Liver (tissue), 9 donors: Measurements from ENCODE around the gene RNASE7. TPM values are rescaled to one million over a fixed set of nuclear protein-coding genes. Genes with fewer than 3 reads are reported as not detected.

ENCODE experiments used
- DNase-seq: peaks from one replicate; pipeline ENCODE4 v3.0.0-alpha.2; 2017; ENCODE audit warnings: low spot score
- H3K27ac ChIP-seq, 2 donors: one replicate each; pipeline ENCODE4 v1.7.0; 2013; ENCODE audit warnings: inconsistent platforms in 2 of 2, low read length in 2 of 2, control low read depth in 1 of 2, low read depth in 1 of 2, mild to moderate bottlenecking in 1 of 2
- H3K27me3 ChIP-seq, 4 donors: one replicate each; pipeline versions ENCODE4 v1.6.1 to v1.7.0; 2013; ENCODE audit warnings: low read length in 3 of 4, inconsistent platforms in 1 of 4, mild to moderate bottlenecking in 1 of 4, moderate library complexity in 1 of 4; ENCODE audit not compliant: control insufficient read depth in 4 of 4, insufficient read depth in 4 of 4
- H3K36me3 ChIP-seq, 4 donors: one replicate each; pipeline versions ENCODE4 v1.6.1 to v1.7.0; 2013; ENCODE audit warnings: low read length in 3 of 4, mild to moderate bottlenecking in 3 of 4, low read depth in 1 of 4, moderate library complexity in 1 of 4; ENCODE audit not compliant: control insufficient read depth in 4 of 4, insufficient read depth in 3 of 4
- H3K4me1 ChIP-seq, 4 donors: one replicate each; pipeline versions ENCODE4 v1.6.1 to v1.7.0; 2013; ENCODE audit warnings: low read length in 3 of 4, mild to moderate bottlenecking in 3 of 4, moderate library complexity in 1 of 4; ENCODE audit not compliant: control insufficient read depth in 4 of 4, insufficient read depth in 4 of 4
- H3K4me3 ChIP-seq, 3 donors: one replicate each; pipeline versions ENCODE4 v1.6.1 to v1.7.0; 2013; ENCODE audit warnings: low read length in 3 of 3, control low read depth in 1 of 3, low read depth in 1 of 3, mild to moderate bottlenecking in 1 of 3
- H3K9ac ChIP-seq, 2 donors: one replicate each; pipeline ENCODE4 v1.7.0; 2013; ENCODE audit warnings: low read length in 2 of 2, mild to moderate bottlenecking in 2 of 2, moderate library complexity in 2 of 2, control low read depth in 1 of 2, low read depth in 1 of 2
- H3K9me3 ChIP-seq, 4 donors: one replicate each; pipeline versions ENCODE4 v1.6.1 to v1.7.0; 2013; ENCODE audit warnings: low read length in 3 of 4; ENCODE audit not compliant: control insufficient read depth in 4 of 4
- EGR1 ChIP-seq, 2 donors: IDR thresholded peaks; 2 replicates each; pipeline ENCODE4 v1.6.1; 2016 to 2018; ENCODE audit warnings: antibody characterized with exemption in 2 of 2, low read depth in 2 of 2
- FOXA1 ChIP-seq: IDR thresholded peaks from 2 replicates; pipeline ENCODE4 v1.6.1; 2016; ENCODE audit warnings: antibody characterized with exemption
- FOXA2 ChIP-seq: IDR thresholded peaks from 2 replicates; pipeline ENCODE4 v1.6.1; 2016; ENCODE audit warnings: antibody characterized with exemption
- GABPA ChIP-seq, 2 donors: IDR thresholded peaks in 1 of 2; conservative IDR thresholded peaks in 1 of 2; 2 replicates each; pipeline ENCODE4 v1.6.1; 2016; ENCODE audit warnings: antibody characterized with exemption in 2 of 2, mild to moderate bottlenecking in 1 of 2, moderate library complexity in 1 of 2
- HNF4A ChIP-seq, 2 donors: conservative IDR thresholded peaks; 2 replicates each; pipeline ENCODE4 v1.6.1; 2016; ENCODE audit warnings: antibody characterized with exemption in 2 of 2, mild to moderate bottlenecking in 2 of 2
- HNF4G ChIP-seq: IDR thresholded peaks from 2 replicates; pipeline ENCODE4 v1.6.1; 2016; ENCODE audit warnings: antibody characterized with exemption
- JUND ChIP-seq, 2 donors: IDR thresholded peaks; 2 replicates each; pipeline ENCODE4 v1.6.1; 2016; ENCODE audit warnings: antibody characterized with exemption in 2 of 2
- NR2F2 ChIP-seq: IDR thresholded peaks from 2 replicates; pipeline ENCODE4 v1.6.1; 2016; ENCODE audit warnings: antibody characterized with exemption
- RAD21 ChIP-seq, 2 donors: IDR thresholded peaks; 2 replicates each; pipeline ENCODE4 v1.6.1; 2016; ENCODE audit warnings: antibody characterized with exemption in 2 of 2, mild to moderate bottlenecking in 2 of 2
- RXRA ChIP-seq, 2 donors: IDR thresholded peaks; 2 replicates each; pipeline ENCODE4 v1.6.1; 2017 to 2018; ENCODE audit warnings: antibody characterized with exemption in 2 of 2, mild to moderate bottlenecking in 1 of 2
- SP1 ChIP-seq: IDR thresholded peaks from 2 replicates; pipeline ENCODE4 v1.6.1; 2018; ENCODE audit warnings: antibody characterized with exemption, mild to moderate bottlenecking
- TAF1 ChIP-seq: conservative IDR thresholded peaks from 2 replicates; pipeline ENCODE4 v1.6.1; 2016; ENCODE audit warnings: antibody characterized with exemption, mild to moderate bottlenecking
- YY1 ChIP-seq: IDR thresholded peaks from 2 replicates; pipeline ENCODE4 v1.6.1; 2016; ENCODE audit warnings: antibody characterized with exemption, mild to moderate bottlenecking
- WGBS: extraction: QIAGEN DNeasy Blood & Tissue Kit; methylation state at CpG from one replicate; pipeline ENCODE4 v1.1.7; 2013; 5-methylcytosine and 5-hydroxymethylcytosine counted together
- polyA plus RNA-seq, 2 donors: library from polyadenylated mRNA; stranded (reverse) in 1 of 2; unstranded in 1 of 2; fragments of 200-250 nt in 1 of 2; fragments of >200 nt in 1 of 2; fragmentation: Nextera tagmentation in 1 of 2; extraction: Ambion mirVana in 1 of 2; gene quantifications; one replicate each; pipeline versions ENCODE4 v1.2.1 to v1.2.3, GENCODE V29; 2013 to 2015
- total RNA-seq, 2 donors: library from RNA; depleted of rRNA; stranded (reverse); fragments of >200 nt; gene quantifications; one replicate each; pipeline ENCODE4 v1.2.3, GENCODE V29; 2014
- TF ChIP-seq, protein P1 (sequence below): IDR thresholded peaks from 2 replicates; pipeline ENCODE4 v1.6.1; 2016; ENCODE audit warnings: antibody characterized with exemption
- TF ChIP-seq, protein P2 (sequence below): IDR thresholded peaks from 2 replicates; pipeline ENCODE4 v1.6.1; 2016; ENCODE audit warnings: antibody characterized with exemption, mild to moderate bottlenecking
- TF ChIP-seq, protein P3 (sequence below): IDR thresholded peaks from 2 replicates; pipeline ENCODE4 v1.6.1; 2016; ENCODE audit warnings: antibody characterized with exemption
- TF ChIP-seq, protein P4 (sequence below): IDR thresholded peaks from 2 replicates; pipeline ENCODE4 v1.6.1; 2016; ENCODE audit warnings: antibody characterized with exemption
- TF ChIP-seq, protein P5 (sequence below): fragments of 150-350 bp; IDR thresholded peaks from 2 replicates; pipeline ENCODE4 v1.5.1; 2017; ENCODE audit warnings: improper control_type of control experiment, low read depth, low read length; ENCODE audit not compliant: missing input control
- donor health status: healthy.
- donor health status: healthy.
- donor health status: healthy.
- donor health status: healthy.
- donor health status: healthy.

RNASE7 gene, protein sequence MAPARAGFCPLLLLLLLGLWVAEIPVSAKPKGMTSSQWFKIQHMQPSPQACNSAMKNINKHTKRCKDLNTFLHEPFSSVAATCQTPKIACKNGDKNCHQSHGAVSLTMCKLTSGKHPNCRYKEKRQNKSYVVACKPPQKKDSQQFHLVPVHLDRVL
- total RNA-seq (under 1 TPM in 1 of 2 donors, not detected in 1; 0.33 TPM), polyA plus RNA-seq (under 1 TPM; 0.11 to 0.12 TPM)

DNA sequence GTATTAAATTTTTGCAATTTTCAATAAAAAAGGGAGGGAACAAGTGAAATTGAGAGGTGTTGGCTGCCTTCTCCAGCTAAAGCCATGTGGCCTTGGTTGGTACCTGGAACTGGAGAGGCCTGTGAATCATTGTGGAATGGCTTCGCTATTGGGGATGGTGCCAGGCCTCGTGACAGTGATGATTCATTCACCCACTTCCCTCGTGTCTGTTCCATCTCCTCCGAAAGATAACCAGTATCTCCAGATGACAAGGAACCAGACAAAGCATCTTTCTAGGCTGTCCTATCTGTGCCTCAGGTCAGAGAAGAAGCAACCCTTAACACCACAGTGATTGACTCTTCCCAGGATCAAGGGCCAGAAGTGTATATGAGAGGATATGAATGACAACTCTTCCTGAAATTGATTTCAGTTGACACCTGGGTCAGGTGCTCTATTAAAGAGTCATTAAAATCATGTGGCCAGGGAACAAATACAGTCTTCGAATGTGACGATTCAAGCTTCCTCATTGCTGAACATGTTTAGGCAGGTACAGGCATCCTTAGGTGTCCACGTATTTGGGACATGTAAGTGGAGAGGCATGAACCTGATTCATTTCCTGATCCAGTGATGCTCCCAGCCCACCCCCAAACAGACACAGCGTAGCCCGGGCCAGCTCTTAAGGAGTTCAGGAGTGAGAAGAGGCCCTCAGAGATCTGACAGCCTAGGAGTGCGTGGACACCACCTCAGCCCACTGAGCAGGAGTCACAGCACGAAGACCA lies at the start of gene RNASE7:
RNASE7 (plus strand) TSS at position 687 of the 758 bp plus-strand sequence. CDS start 631 bp downstream, outside the sequence.
- Histone ChIP-seq H3K27me3 (no peaks in the 10 kb centered on the region), H3K9ac (no peak within 1 kb of the TSS), H3K9me3 (no peaks in the 10 kb centered on the region), H3K36me3 (no peaks in the 10 kb centered on the region), H3K4me1 (peaks cover 20 to 82% (median 58%) of the 10 kb centered on the region in 4 donors), H3K4me3 (no peak within 1 kb of the TSS), H3K27ac (peak within 1 kb of the TSS; percentile 84 to 86)
- no peak for DNase-seq
- peak; percentile 57 to 63 for TF ChIP-seq JUND (IDR thresholded peaks at IDR 0.05)
- TF ChIP-seq, protein P1, sequence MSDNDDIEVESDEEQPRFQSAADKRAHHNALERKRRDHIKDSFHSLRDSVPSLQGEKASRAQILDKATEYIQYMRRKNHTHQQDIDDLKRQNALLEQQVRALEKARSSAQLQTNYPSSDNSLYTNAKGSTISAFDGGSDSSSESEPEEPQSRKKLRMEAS = no peak
- TF ChIP-seq FOXA1 = no peak
- TF ChIP-seq RXRA (IDR thresholded peaks at IDR 0.05) = peak in 1 of 2 donors; percentile 28
- TF ChIP-seq YY1 = peak; percentile 25
- 65% methylated on average over 11 of the region's 11 CpGs for WGBS

DNA sequence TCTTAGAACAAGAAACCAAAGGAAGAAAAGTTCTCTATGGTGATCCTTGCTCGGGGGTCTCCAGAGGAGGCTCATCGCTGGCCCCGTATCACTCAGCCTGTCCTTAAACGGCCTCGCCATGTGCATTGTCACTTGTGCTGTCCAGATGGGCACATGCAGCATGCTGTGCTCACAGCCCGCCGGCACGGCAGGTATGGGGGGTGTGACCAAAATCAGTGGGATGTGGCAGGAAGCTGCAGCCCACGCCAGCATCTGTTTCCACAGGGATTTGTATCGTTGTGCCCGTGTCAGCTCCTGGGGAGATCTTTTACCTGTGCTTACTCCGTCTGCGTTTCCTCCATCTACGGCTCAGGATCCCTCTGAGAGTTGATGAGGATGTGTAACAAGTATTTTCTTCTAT lies 45.6 kb upstream of the RNASE7 start:
- H3K9ac ChIP-seq = no peak overlapping the region
- peaks cover 14 to 54% (median 48%) of the 10 kb centered on the region in 4 donors for H3K36me3 ChIP-seq
- no peak overlapping the region for H3K27ac ChIP-seq
- no peak overlapping the region for H3K4me3 ChIP-seq
- DNase-seq = no peak
- TF ChIP-seq RXRA (IDR thresholded peaks at IDR 0.05) = no peak
- TF ChIP-seq, protein P2, sequence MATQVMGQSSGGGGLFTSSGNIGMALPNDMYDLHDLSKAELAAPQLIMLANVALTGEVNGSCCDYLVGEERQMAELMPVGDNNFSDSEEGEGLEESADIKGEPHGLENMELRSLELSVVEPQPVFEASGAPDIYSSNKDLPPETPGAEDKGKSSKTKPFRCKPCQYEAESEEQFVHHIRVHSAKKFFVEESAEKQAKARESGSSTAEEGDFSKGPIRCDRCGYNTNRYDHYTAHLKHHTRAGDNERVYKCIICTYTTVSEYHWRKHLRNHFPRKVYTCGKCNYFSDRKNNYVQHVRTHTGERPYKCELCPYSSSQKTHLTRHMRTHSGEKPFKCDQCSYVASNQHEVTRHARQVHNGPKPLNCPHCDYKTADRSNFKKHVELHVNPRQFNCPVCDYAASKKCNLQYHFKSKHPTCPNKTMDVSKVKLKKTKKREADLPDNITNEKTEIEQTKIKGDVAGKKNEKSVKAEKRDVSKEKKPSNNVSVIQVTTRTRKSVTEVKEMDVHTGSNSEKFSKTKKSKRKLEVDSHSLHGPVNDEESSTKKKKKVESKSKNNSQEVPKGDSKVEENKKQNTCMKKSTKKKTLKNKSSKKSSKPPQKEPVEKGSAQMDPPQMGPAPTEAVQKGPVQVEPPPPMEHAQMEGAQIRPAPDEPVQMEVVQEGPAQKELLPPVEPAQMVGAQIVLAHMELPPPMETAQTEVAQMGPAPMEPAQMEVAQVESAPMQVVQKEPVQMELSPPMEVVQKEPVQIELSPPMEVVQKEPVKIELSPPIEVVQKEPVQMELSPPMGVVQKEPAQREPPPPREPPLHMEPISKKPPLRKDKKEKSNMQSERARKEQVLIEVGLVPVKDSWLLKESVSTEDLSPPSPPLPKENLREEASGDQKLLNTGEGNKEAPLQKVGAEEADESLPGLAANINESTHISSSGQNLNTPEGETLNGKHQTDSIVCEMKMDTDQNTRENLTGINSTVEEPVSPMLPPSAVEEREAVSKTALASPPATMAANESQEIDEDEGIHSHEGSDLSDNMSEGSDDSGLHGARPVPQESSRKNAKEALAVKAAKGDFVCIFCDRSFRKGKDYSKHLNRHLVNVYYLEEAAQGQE = no peak
- TF ChIP-seq FOXA1 = no peak
- no peak for TF ChIP-seq GABPA (IDR thresholded peaks at IDR 0.05 in 1 of 2, conservative IDR thresholded peaks at IDR 0.05 in 1 of 2)
- no peak for TF ChIP-seq HNF4A (conservative IDR thresholded peaks at IDR 0.05)
- TF ChIP-seq, protein P3, sequence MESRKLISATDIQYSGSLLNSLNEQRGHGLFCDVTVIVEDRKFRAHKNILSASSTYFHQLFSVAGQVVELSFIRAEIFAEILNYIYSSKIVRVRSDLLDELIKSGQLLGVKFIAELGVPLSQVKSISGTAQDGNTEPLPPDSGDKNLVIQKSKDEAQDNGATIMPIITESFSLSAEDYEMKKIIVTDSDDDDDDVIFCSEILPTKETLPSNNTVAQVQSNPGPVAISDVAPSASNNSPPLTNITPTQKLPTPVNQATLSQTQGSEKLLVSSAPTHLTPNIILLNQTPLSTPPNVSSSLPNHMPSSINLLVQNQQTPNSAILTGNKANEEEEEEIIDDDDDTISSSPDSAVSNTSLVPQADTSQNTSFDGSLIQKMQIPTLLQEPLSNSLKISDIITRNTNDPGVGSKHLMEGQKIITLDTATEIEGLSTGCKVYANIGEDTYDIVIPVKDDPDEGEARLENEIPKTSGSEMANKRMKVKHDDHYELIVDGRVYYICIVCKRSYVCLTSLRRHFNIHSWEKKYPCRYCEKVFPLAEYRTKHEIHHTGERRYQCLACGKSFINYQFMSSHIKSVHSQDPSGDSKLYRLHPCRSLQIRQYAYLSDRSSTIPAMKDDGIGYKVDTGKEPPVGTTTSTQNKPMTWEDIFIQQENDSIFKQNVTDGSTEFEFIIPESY = no peak
- TF ChIP-seq, protein P4, sequence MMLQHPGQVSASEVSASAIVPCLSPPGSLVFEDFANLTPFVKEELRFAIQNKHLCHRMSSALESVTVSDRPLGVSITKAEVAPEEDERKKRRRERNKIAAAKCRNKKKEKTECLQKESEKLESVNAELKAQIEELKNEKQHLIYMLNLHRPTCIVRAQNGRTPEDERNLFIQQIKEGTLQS = no peak
- TF ChIP-seq TAF1 = no peak
- TF ChIP-seq EGR1 (IDR thresholded peaks at IDR 0.05; ENCODE audit: low read depth in 2 of 2) = no peak
- no peak for TF ChIP-seq NR2F2
- no peak for TF ChIP-seq HNF4G
- TF ChIP-seq, protein P5, sequence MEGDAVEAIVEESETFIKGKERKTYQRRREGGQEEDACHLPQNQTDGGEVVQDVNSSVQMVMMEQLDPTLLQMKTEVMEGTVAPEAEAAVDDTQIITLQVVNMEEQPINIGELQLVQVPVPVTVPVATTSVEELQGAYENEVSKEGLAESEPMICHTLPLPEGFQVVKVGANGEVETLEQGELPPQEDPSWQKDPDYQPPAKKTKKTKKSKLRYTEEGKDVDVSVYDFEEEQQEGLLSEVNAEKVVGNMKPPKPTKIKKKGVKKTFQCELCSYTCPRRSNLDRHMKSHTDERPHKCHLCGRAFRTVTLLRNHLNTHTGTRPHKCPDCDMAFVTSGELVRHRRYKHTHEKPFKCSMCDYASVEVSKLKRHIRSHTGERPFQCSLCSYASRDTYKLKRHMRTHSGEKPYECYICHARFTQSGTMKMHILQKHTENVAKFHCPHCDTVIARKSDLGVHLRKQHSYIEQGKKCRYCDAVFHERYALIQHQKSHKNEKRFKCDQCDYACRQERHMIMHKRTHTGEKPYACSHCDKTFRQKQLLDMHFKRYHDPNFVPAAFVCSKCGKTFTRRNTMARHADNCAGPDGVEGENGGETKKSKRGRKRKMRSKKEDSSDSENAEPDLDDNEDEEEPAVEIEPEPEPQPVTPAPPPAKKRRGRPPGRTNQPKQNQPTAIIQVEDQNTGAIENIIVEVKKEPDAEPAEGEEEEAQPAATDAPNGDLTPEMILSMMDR = no peak
- no peak for TF ChIP-seq RAD21 (IDR thresholded peaks at IDR 0.05)
- TF ChIP-seq SP1 = no peak
- TF ChIP-seq, protein P1 = no peak
- TF ChIP-seq FOXA2 = no peak
- no peak for TF ChIP-seq YY1
- TF ChIP-seq JUND (IDR thresholded peaks at IDR 0.05) = no peak
- no peaks in the 10 kb centered on the region for H3K4me1 ChIP-seq
- WGBS = 89% methylated on average over 14 of the region's 14 CpGs
- no peaks in the 10 kb centered on the region for H3K9me3 ChIP-seq
- no peaks in the 10 kb centered on the region for H3K27me3 ChIP-seq
